Psoas muscle (tissue), 8 donors: ENCODE measurements around the gene OSR1. TPM values are rescaled to one million over a fixed set of nuclear protein-coding genes. Genes with fewer than 3 reads are reported as not detected.

ENCODE experiments used
- ATAC-seq, 4 donors: fragments of 200-7000 bp; cut with Tn5 transposase; one replicate each; pipeline ENCODE4 v1.9.1; 2020; ENCODE audit warnings: moderate library complexity in 3 of 4, mild to moderate bottlenecking in 2 of 4
- DNase-seq, 2 donors: peaks; one replicate each; pipeline ENCODE4 v3.0.0-alpha.2; 2020
- H3K27ac ChIP-seq: fragments of 200-600 bp; one replicate; pipeline ENCODE4 v1.8.0; 2022
- H3K27me3 ChIP-seq, 3 donors: fragments of 200-600 bp in 1 of 3; one replicate each; pipeline versions ENCODE4 v1.6.1 to v1.8.0; 2013 to 2022; ENCODE audit warnings: low read length in 2 of 3, mild to moderate bottlenecking in 2 of 3, moderate library complexity in 1 of 3; ENCODE audit not compliant: insufficient read depth in 3 of 3
- H3K36me3 ChIP-seq, 2 donors: fragments of 200-600 bp in 1 of 2; one replicate each; pipeline versions ENCODE4 v1.6.1 to v1.8.0; 2013 to 2022; ENCODE audit warnings: low read depth in 1 of 2, mild to moderate bottlenecking in 1 of 2, moderate library complexity in 1 of 2; ENCODE audit not compliant: insufficient read depth in 1 of 2
- H3K4me1 ChIP-seq: fragments of 200-600 bp; one replicate; pipeline ENCODE4 v1.8.0; 2022
- H3K4me3 ChIP-seq: fragments of 200-600 bp; one replicate; pipeline ENCODE4 v1.8.0; 2022; ENCODE audit warnings: mild to moderate bottlenecking
- H3K9me3 ChIP-seq: fragments of 200-600 bp; one replicate; pipeline ENCODE4 v1.8.0; 2022
- WGBS, 3 donors: extraction: QIAGEN DNeasy Blood & Tissue Kit; methylation state at CpG; one replicate each; pipeline versions ENCODE4 v1.1.6 to v1.1.7; 2013; 5-methylcytosine and 5-hydroxymethylcytosine counted together
- intact Hi-C, 2 donors: fragments of 100-400 bp; cut with DNase I; formaldehyde crosslinking; loops; one replicate each; pipeline versions ENCODE4 v1.11.0 to v1.14.2; 2022
- polyA plus RNA-seq, 3 donors: library from polyadenylated mRNA; stranded (reverse); fragments of 200-250 nt; gene quantifications; one replicate each; pipeline ENCODE4 v1.2.3, GENCODE V29; 2013
- total RNA-seq, 4 donors: library from RNA; stranded (reverse); fragmentation: NEBNext Ultra II Directional in 2 of 4; extraction: Animal tissue kit (Norgen Biotek cat#: 25700) in 2 of 4; gene quantifications; one replicate each; pipeline versions ENCODE4 v1.2.1 to v1.2.4, GENCODE V29; 2021 to 2023
- TF ChIP-seq, protein P1 (sequence below): fragments of 200-600 bp; IDR thresholded peaks from one replicate; pipeline ENCODE4 v1.8.0; 2022; ENCODE audit warnings: antibody characterized with exemption
- donor health status: healthy with polysubstance abuse.
- donor health status: DM: no; HTN: no; CAD: no; lungs with moderate emphysema.
- donor health status: Bipolar disorder and iron deficiency.
- donor health status: healthy.
- donor health status: DM: yes; HTN: yes; CAD: no.
- donor health status: DM: no; HTN: no; CAD: no.
- donor health status: DM: no; HTN: no; CAD: no.
- donor health status: DM: yes; HTN: yes; CAD: no.

The OSR1 gene
- total and polyA plus RNA-seq, 7 donors: 1.1 to 6.7 (median 3.2) TPM

DNA sequence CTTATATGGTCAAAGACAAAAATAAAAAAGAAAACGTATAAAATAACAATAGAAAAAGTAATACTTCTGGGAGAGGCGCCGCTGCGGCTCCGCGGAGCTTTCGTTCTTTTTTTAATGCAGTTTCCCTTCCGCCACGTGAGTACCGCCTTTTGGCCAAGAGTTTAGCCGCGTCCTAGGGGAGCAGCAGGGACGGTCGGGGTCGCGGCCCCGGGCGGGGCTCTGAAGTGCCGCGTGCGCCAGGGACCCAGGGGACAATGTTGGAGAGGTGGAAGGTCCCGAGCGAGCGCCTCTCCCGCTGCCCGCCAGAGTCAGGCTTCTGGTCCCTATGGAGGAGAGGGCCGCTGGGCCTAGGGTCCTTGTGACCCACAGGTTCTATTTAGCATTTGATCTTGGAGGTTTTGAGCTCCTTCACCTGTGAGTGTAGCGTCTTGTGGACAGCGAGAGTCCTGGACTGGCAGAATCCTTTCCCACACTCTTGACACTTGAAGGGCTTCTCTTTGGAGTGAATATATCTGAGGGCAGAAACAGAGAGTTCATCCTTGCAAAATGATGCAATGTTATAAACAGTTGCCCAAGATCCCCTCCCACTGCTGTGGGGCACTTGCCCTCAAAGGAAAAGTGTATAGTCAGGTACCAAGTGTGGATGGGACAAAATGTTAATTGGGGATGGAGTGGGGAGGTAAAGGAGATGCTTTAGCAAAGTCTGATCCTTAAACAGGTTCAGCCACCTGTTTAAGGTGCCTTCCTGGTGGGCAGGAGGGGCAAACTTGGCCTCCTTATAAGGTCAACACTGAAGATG, 6.3 kb downstream of the OSR1 start:
- Histone ChIP-seq H3K4me1 (peaks cover 4% of the 10 kb centered on the region), H3K27ac (no peak overlapping the region), H3K4me3 (peak overlapping the region; percentile 22), H3K36me3 (peaks cover 0 to 10% of the 10 kb centered on the region in 2 donors), H3K9me3 (no peaks in the 10 kb centered on the region), H3K27me3 (no peaks in the 10 kb centered on the region)
- 62 to 64% (median 62%) methylated on average over 29 of the region's 29 CpGs for WGBS, 3 donors
- intact Hi-C loops: loop anchor here (5.0 to 10.0 kb wide), 4 partner anchors 505 to 827 kb away; no protein-coding TSS in a partner anchor
- DNase-seq (peak in 1 of 2 donors; percentile 59), ATAC-seq (no peak)
- TF ChIP-seq, protein P1, sequence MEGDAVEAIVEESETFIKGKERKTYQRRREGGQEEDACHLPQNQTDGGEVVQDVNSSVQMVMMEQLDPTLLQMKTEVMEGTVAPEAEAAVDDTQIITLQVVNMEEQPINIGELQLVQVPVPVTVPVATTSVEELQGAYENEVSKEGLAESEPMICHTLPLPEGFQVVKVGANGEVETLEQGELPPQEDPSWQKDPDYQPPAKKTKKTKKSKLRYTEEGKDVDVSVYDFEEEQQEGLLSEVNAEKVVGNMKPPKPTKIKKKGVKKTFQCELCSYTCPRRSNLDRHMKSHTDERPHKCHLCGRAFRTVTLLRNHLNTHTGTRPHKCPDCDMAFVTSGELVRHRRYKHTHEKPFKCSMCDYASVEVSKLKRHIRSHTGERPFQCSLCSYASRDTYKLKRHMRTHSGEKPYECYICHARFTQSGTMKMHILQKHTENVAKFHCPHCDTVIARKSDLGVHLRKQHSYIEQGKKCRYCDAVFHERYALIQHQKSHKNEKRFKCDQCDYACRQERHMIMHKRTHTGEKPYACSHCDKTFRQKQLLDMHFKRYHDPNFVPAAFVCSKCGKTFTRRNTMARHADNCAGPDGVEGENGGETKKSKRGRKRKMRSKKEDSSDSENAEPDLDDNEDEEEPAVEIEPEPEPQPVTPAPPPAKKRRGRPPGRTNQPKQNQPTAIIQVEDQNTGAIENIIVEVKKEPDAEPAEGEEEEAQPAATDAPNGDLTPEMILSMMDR: no peak

DNA sequence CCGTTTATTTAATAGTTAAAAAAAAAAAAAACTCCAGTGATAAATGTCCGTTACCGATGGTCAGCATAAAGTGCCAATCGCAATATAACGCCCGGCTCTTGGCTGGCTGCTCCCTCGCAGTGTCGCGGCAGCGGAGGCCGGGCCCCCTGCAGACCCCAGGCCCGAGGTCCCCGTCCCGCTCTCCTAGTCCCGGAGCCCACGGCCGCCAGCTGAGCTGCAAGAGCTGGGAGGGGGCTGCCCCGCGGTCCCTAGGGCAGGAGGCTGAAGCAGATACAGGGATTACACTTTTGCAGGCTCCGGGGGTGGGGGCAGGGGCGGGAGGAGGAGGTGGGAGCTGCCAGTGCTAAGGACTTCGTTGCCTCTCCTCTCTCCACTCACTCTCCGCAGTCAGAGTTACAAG, 6.9 kb downstream of the OSR1 start:
- TF ChIP-seq, protein P1: no peak
- WGBS, 3 donors: 61 to 69% (median 61%) methylated on average over 20 to 23 of the region's 23 CpGs
- Histone ChIP-seq H3K4me3 (peak overlapping the region; percentile 22), H3K27ac (no peak overlapping the region), H3K27me3 (no peaks in the 10 kb centered on the region), H3K4me1 (peaks cover 8% of the 10 kb centered on the region), H3K36me3 (peaks cover 0 to 10% of the 10 kb centered on the region in 2 donors), H3K9me3 (no peaks in the 10 kb centered on the region)
- ATAC-seq: no peak
- intact Hi-C loops: loop anchor here (5.0 to 10.0 kb wide), 4 partner anchors 506 to 827 kb away; no protein-coding TSS in a partner anchor
- no peak for DNase-seq

DNA sequence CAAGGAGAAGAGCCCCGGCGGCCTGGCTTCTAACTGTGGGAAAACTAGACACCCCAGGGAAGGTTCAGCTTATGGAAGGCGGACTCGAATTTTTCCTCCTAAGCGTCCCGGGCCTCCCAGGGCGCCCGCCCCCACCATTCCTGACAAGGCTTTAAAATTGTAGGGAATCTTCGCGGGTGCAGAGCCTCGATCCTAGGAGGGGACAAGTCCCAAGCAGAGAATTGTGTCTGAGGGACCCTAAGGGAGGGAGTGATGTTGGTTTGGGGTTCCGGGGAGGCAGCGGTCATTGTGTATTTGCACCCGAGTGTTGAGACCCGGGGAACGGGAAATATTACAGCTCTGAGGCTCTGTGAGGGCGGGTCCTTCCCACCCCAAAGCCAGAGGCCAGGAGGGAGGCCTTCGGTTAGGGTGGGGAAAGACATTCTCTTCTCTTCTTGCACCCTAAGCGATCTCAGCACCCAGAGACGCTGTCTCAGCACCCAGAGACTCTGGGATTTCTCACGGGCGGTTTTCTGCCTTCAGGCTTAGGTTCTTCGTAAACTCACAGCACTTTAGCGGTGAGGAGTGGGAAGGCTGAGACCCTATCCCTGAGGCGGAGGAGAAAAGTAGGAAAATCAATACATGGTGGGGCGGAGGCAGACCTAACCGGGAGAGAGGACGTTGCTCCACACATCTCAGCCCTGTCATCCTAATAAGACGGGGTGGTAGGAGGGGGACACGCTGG, 7.6 kb downstream of the OSR1 start:
- H3K36me3 ChIP-seq: peaks cover 0 to 16% of the 10 kb centered on the region in 2 donors
- H3K27me3 ChIP-seq: no peaks in the 10 kb centered on the region
- ATAC-seq (no peak), DNase-seq (no peak)
- no peaks in the 10 kb centered on the region for H3K9me3 ChIP-seq
- intact Hi-C loops: loop anchor here (5.0 to 10.0 kb wide), 4 partner anchors 506 to 826 kb away; no protein-coding TSS in a partner anchor
- TF ChIP-seq, protein P1: no peak
- peaks cover 10% of the 10 kb centered on the region for H3K4me1 ChIP-seq
- WGBS, 3 donors: 58 to 64% (median 64%) methylated on average over 30 of the region's 30 CpGs
- peak overlapping the region; percentile 38 for H3K4me3 ChIP-seq
- no peak overlapping the region for H3K27ac ChIP-seq

DNA sequence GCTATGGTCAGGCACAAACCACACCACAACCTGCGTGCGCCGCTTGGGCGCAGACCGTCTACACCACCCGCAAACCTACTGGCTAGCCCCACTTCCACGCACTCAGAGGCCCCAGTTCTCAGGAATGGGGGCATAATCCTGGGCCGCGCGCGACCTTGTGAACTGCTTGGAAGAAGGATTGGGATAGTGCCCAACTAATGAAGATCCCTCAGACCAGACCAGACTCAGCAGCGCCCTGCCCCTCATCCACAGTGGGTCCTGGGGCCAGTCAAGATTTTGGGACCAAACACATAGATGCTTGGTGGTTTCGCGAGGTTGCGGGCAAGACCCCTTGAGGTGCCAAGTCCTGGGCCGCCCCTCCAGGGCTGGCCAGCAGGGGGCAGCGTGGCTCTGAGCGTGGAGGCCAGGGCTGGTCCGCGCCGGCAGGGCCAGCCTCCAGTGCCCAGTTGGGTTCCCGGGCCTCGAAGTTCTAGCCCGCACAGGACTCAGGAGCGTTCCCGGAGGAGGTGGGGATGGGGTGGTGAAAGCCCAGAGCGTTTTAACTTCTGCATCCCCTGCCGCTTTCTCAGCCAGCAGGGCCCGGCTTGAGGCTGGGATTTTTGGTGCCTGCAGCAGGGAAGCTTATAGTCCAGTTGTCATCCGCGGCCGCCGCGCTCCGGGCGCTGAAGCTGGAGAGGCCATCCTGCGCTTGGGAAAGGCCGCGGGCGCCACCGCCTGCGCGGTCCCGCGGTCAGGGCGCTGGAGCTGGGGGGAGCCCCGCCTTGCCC, 8.3 kb downstream of the OSR1 start:
- TF ChIP-seq, protein P1: peak; percentile 62
- no peaks in the 10 kb centered on the region for H3K27me3 ChIP-seq
- intact Hi-C loops: loop anchor here (5.0 to 10.0 kb wide), 4 partner anchors 507 to 825 kb away; no protein-coding TSS in a partner anchor
- H3K27ac ChIP-seq: no peak overlapping the region
- DNase-seq (peak; percentile 68 to 76), ATAC-seq (peak in 3 of 4 donors; percentile 19 to 46 (median 27))
- WGBS, 3 donors: 54 to 64% (median 56%) methylated on average over 44 to 47 of the region's 47 CpGs
- peaks cover 0 to 21% of the 10 kb centered on the region in 2 donors for H3K36me3 ChIP-seq
- no peaks in the 10 kb centered on the region for H3K9me3 ChIP-seq
- H3K4me1 ChIP-seq: peaks cover 10% of the 10 kb centered on the region
- H3K4me3 ChIP-seq: peak overlapping the region; percentile 38
